ENCODE results near the gene ABHD2.

DNA sequence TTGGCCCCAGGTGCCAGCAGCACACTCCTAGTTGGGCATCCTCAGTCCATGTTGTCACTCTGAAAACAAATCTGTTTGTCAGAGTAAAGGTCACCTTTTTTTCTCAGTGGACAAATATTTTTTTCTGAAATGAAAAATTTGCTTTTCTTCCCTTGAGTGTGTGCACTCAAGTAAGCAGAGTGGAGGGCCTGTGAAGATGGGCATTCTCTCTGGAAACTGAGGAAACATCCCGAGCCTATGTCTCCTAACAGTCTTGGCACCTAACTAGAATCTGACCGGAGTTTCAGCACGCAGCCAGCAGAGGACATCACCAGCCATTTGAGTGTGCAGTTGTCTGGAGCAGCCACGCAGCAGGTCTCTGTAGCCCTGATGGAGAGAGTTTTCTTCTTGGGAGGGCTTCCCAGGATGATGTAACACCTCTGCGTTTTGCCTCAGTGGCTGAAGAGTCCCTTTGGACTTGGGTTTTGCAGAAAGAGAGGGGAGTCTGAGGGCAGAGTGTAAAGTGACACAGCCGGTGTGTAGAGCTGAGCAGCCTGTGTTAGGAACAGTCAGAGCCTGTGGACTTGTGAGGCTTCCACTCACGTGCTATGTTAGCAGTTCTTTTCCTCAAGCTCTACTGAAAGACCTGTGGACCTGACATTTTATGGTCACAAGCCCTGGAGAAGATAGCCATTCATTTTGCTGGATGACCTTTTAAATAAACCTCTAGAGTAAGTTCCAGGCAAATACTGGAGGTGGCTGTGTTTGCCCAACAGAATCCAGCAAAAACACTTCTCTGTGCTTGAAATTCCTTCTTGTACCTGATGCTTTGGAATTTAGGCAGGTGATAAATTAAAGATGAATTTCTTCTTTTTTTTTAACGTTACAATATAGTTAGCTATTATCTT, 51.6 kb downstream of the ABHD2 start:
- peak in 3 of 7 experiments; percentile 19 to 29 (median 21) for TF ChIP-seq CTCF (IDR thresholded peaks at IDR 0.05)
- TF ChIP-seq POLR2A (IDR thresholded peaks at IDR 0.05) = no peak
